OCI-LY7 (cell line): ENCODE measurements around the gene USH1C. TPM values are rescaled to one million over a fixed set of nuclear protein-coding genes. Genes with fewer than 3 reads are reported as not detected.

Experiments used
- BruUV-seq: library from RNA; stranded (reverse); fragments of 400-500 nt; replicated peaks from 2 replicates; lab custom pipeline; 2021; lab: Mats Ljungman, UMichigan
- CTCF ChIA-PET: fragments of 300-600 bp; sonication (Branson Sonifier 250); formaldehyde crosslinking; loops from one replicate; lab custom pipeline; 2022; ENCODE audit warnings: antibody characterized with exemption; ENCODE audit not compliant: unreplicated experiment; lab: Charles Lee
- POLR2A ChIA-PET: fragments of 300-600 bp; sonication (Branson Sonifier 250); formaldehyde crosslinking; loops from one replicate; lab custom pipeline; 2022; ENCODE audit warnings: antibody characterized with exemption; lab: Charles Lee
- DNase-seq: peaks from one replicate; pipeline ENCODE4 v3.0.0-alpha.2; 2015; ENCODE audit warnings: low spot score
- H2AFZ ChIP-seq: fragments of 200-600 bp; sonication (generic), shearing (Covaris generic); 2 replicates; pipeline ENCODE4 v1.6.1; 2014; ENCODE audit warnings: mild to moderate bottlenecking, antibody characterized with exemption, low read length, moderate library complexity
- H3K27ac ChIP-seq: fragments of 200-600 bp; sonication (generic); 2 replicates; pipeline ENCODE4 v1.5.1; 2014; ENCODE audit warnings: mixed run types, low read depth, mild to moderate bottlenecking, moderate library complexity, low read length, inconsistent platforms; ENCODE audit not compliant: poor library complexity, severe bottlenecking
- H3K36me3 ChIP-seq: fragments of 200-600 bp; sonication (generic); 2 replicates; pipeline ENCODE4 v1.6.1; 2014; ENCODE audit warnings: mild to moderate bottlenecking, antibody characterized with exemption, low read length, moderate library complexity, mixed read lengths; ENCODE audit not compliant: insufficient read depth
- H3K4me1 ChIP-seq: fragments of 200-600 bp; sonication (generic); 2 replicates; pipeline ENCODE4 v1.5.1; 2014; ENCODE audit warnings: mild to moderate bottlenecking, low read length; ENCODE audit not compliant: insufficient read depth, poor library complexity, severe bottlenecking
- H3K4me2 ChIP-seq: fragments of 200-600 bp; sonication (generic); 2 replicates; pipeline ENCODE4 v1.6.1; 2014; ENCODE audit warnings: mild to moderate bottlenecking, low read length
- H3K4me3 ChIP-seq: fragments of 200-600 bp; sonication (generic); 2 replicates; pipeline ENCODE4 v1.5.1; 2014; ENCODE audit warnings: mild to moderate bottlenecking, low read depth, low read length; ENCODE audit not compliant: poor library complexity, severe bottlenecking
- H3K79me2 ChIP-seq: fragments of 200-600 bp; sonication (generic); 2 replicates; pipeline ENCODE4 v1.6.1; 2016; ENCODE audit warnings: low read depth, mild to moderate bottlenecking, low read length, moderate library complexity, mixed read lengths; ENCODE audit not compliant: insufficient read depth
- H3K9me2 ChIP-seq: fragments of 200-600 bp; sonication (generic); 2 replicates; pipeline ENCODE4 v1.6.1; 2016; ENCODE audit warnings: mild to moderate bottlenecking, low read length, mixed read lengths; ENCODE audit not compliant: insufficient read depth
- H3K9me3 ChIP-seq: fragments of 200-600 bp; sonication (generic); 2 replicates; pipeline ENCODE4 v1.6.1; 2014; ENCODE audit warnings: mild to moderate bottlenecking, mixed run types, low read length, mixed read lengths
- H4K20me1 ChIP-seq: fragments of 200-600 bp; sonication (generic); 2 replicates; pipeline ENCODE4 v1.6.1; 2014; ENCODE audit warnings: mild to moderate bottlenecking, antibody characterized with exemption, low read length, moderate library complexity, mixed read lengths; ENCODE audit not compliant: insufficient read depth
- EZH2phosphoT487 ChIP-seq: fragments of 200-600 bp; sonication (generic); IDR thresholded peaks from 2 replicates; pipeline ENCODE4 v1.6.1; 2018; ENCODE audit warnings: low read depth, borderline replicate concordance, mild to moderate bottlenecking, mixed run types, antibody characterized with exemption, low read length, moderate library complexity, mixed read lengths
- intact Hi-C: fragments of 100-400 bp; cut with micrococcal nuclease; formaldehyde crosslinking; loops from one replicate; pipeline ENCODE4 v1.10.0; 2022; ENCODE audit not compliant: unreplicated experiment
- total RNA-seq, 2 experiments: library from RNA; depleted of rRNA in 1 of 2; stranded (reverse); fragments of >200 nt in 1 of 2; shearing (Covaris generic) in 1 of 2; gene quantifications; 2 replicates each; pipeline ENCODE4 v1.2.3, GENCODE V29; 2014 to 2022
- TF ChIP-seq, protein P1 (sequence below): fragments of 200-600 bp; sonication (generic); conservative IDR thresholded peaks from 2 replicates; pipeline ENCODE4 v1.5.1; 2014; ENCODE audit warnings: mild to moderate bottlenecking, antibody characterized with exemption, low read length, moderate library complexity, mixed read lengths

USH1C gene
- total RNA-seq, 2 experiments from 2014 or later: not detected

GRCh38 chr11:17512101-17512500 lies 32.1 kb downstream of the USH1C start:
- CTCF ChIA-PET: interaction anchor here (1.8 kb wide), 1 partner anchor 16 kb away, joined by 7 read pairs; no protein-coding TSS in a partner anchor
- POLR2A ChIA-PET: no interaction called here
- TF ChIP-seq EZH2phosphoT487: no peak
- TF ChIP-seq, protein P1, sequence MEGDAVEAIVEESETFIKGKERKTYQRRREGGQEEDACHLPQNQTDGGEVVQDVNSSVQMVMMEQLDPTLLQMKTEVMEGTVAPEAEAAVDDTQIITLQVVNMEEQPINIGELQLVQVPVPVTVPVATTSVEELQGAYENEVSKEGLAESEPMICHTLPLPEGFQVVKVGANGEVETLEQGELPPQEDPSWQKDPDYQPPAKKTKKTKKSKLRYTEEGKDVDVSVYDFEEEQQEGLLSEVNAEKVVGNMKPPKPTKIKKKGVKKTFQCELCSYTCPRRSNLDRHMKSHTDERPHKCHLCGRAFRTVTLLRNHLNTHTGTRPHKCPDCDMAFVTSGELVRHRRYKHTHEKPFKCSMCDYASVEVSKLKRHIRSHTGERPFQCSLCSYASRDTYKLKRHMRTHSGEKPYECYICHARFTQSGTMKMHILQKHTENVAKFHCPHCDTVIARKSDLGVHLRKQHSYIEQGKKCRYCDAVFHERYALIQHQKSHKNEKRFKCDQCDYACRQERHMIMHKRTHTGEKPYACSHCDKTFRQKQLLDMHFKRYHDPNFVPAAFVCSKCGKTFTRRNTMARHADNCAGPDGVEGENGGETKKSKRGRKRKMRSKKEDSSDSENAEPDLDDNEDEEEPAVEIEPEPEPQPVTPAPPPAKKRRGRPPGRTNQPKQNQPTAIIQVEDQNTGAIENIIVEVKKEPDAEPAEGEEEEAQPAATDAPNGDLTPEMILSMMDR: no peak
- Histone ChIP-seq H3K4me3 (no peak overlapping the region), H3K9me3 (no peaks in the 10 kb centered on the region), H4K20me1 (no peaks in the 10 kb centered on the region), H3K36me3 (no peaks in the 10 kb centered on the region), H3K4me2 (no peak overlapping the region), H3K9me2 (no peaks in the 10 kb centered on the region), H2AFZ (no peak overlapping the region), H3K4me1 (no peaks in the 10 kb centered on the region), H3K27ac (no peak overlapping the region), H3K79me2 (no peaks in the 10 kb centered on the region)
- no TSS peak for BruUV-seq
- DNase-seq: no peak
- intact Hi-C loops: no loop called here

DNA sequence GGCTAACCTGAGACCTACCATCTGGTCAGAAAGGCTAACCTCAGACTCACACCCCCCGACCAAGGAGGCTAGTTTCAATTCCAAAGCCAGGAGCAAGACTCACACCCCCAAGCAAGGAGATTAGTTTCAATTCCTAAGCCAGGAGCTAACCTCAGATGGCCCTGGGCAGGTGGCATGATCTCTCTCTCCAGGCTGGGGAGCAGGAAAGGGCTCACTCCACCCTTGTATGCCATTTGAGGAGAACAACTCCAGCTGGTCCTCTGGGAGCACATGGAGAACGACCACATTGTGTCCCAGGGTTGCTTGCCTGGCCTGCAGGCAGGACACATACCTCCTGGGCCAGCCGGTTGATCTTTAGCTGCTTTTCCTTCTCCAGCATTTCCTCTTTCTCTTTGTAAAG lies 32.6 kb downstream of the USH1C start:
- Histone ChIP-seq H4K20me1 (no peaks in the 10 kb centered on the region), H3K9me2 (no peaks in the 10 kb centered on the region), H3K36me3 (no peaks in the 10 kb centered on the region), H3K27ac (no peak overlapping the region), H3K4me3 (no peak overlapping the region), H3K4me2 (no peak overlapping the region), H2AFZ (no peak overlapping the region), H3K9me3 (no peaks in the 10 kb centered on the region), H3K4me1 (no peaks in the 10 kb centered on the region), H3K79me2 (no peaks in the 10 kb centered on the region)
- POLR2A ChIA-PET: no interaction called here
- intact Hi-C loops: no loop called here
- CTCF ChIA-PET: no interaction called here
- no TSS peak for BruUV-seq
- TF ChIP-seq EZH2phosphoT487: no peak
- TF ChIP-seq, protein P1: no peak
- no peak for DNase-seq

DNA sequence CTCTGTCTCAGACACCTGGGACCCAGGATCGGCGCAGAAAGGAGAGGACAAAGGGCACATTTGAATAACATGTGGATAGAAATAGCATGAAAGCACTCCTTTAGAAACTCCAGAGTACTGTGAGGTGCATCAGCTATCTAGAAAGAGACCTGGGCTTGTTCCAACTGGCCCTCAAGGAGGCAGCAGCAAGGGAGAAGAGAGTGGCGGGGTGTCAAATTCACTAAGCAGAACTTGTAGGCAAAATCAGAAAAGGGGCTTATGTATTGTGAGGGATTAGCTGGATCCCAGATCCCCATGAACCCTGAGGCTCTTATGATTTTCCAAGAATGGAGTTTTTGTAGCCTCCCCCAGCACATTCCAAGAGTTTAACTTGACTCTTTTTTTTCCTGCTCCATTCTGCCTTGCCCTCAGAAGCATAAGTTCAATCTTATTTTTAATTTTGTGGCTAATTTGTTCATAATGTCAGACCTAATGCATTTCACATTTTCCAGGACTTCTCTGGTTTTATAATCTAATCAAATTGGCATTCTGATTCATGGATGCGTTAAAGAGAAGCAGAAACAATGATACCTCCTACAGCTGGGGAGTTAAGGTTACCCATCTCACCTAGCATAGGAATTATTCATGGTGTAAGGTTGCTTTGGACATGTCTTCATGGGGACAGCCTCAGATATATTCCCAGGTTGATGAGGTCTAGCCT lies 33.6 kb downstream of the USH1C start:
- CTCF ChIA-PET: no interaction called here

More for the DNA sequence above, 33.6 kb downstream of the USH1C start:
- Histone ChIP-seq H4K20me1 (no peaks in the 10 kb centered on the region), H3K4me3 (no peak overlapping the region), H3K27ac (no peak overlapping the region), H3K79me2 (no peaks in the 10 kb centered on the region), H3K4me2 (no peak overlapping the region), H3K9me2 (no peaks in the 10 kb centered on the region), H2AFZ (no peak overlapping the region), H3K4me1 (no peaks in the 10 kb centered on the region), H3K36me3 (no peaks in the 10 kb centered on the region), H3K9me3 (no peaks in the 10 kb centered on the region)
- no peak for DNase-seq
- TF ChIP-seq, protein P1: no peak
- no peak for TF ChIP-seq EZH2phosphoT487
- intact Hi-C loops: no loop called here
- no TSS peak for BruUV-seq
- POLR2A ChIA-PET: no interaction called here
